ENCODE measurements around the gene NTHL1.

The NTHL1 gene

GRCh38 chr16:2087748-2088631 is 40.4 kb upstream of the NTHL1 start:
- no peak overlapping the region for H3K4me2 ChIP-seq (ENCODE audit: low read length)
- no peaks in the 10 kb centered on the region for H3K4me1 ChIP-seq
- no peaks in the 10 kb centered on the region for H3K79me2 ChIP-seq
- no peaks in the 10 kb centered on the region for H3K9me3 ChIP-seq (ENCODE audit: control insufficient read depth, low read length)
- H3K4me3 ChIP-seq (ENCODE audit: low read depth, low read length) = no peak overlapping the region
- no peak overlapping the region for H3K9ac ChIP-seq
- no peak overlapping the region for H3K27ac ChIP-seq
- H3K36me3 ChIP-seq (ENCODE audit: control insufficient read depth, insufficient read depth, low read length) = no peaks in the 10 kb centered on the region
- H3K27me3 ChIP-seq (ENCODE audit: control insufficient read depth, insufficient read depth, low read length) = no peaks in the 10 kb centered on the region
- H2AFZ ChIP-seq = no peak overlapping the region
- TF ChIP-seq CTCF (IDR thresholded peaks at IDR 0.05) = no peak

GRCh38 chr16:2086812-2087747 is 39.4 kb upstream of the NTHL1 start:
- H3K79me2 ChIP-seq = no peaks in the 10 kb centered on the region
- TF ChIP-seq CTCF (IDR thresholded peaks at IDR 0.05) = no peak
- no peak overlapping the region for H3K4me3 ChIP-seq (ENCODE audit: low read depth, low read length)
- H3K4me2 ChIP-seq (ENCODE audit: low read length) = no peak overlapping the region
- no peak overlapping the region for H3K27ac ChIP-seq
- no peaks in the 10 kb centered on the region for H3K9me3 ChIP-seq (ENCODE audit: control insufficient read depth, low read length)
- H3K9ac ChIP-seq = no peak overlapping the region
- no peak overlapping the region for H2AFZ ChIP-seq
- H3K36me3 ChIP-seq (ENCODE audit: control insufficient read depth, insufficient read depth, low read length) = no peaks in the 10 kb centered on the region
- no peaks in the 10 kb centered on the region for H3K4me1 ChIP-seq
- no peaks in the 10 kb centered on the region for H3K27me3 ChIP-seq (ENCODE audit: control insufficient read depth, insufficient read depth, low read length)

- Histone ChIP-seq H2AFZ (no peak overlapping the region), H3K36me3 (ENCODE audit: control insufficient read depth, insufficient read depth, low read length) (no peaks in the 10 kb centered on the region), H3K27ac (no peak overlapping the region), H3K27me3 (ENCODE audit: control insufficient read depth, insufficient read depth, low read length) (no peaks in the 10 kb centered on the region), H3K9me3 (ENCODE audit: control insufficient read depth, low read length) (no peaks in the 10 kb centered on the region), H3K4me1 (no peaks in the 10 kb centered on the region), H3K9ac (no peak overlapping the region), H3K79me2 (no peaks in the 10 kb centered on the region), H3K4me3 (ENCODE audit: low read depth, low read length) (no peak overlapping the region), H3K4me2 (ENCODE audit: low read length) (no peak overlapping the region)
- no peak for TF ChIP-seq CTCF (IDR thresholded peaks at IDR 0.05)
These were observed 38.6 kb upstream of the NTHL1 start for GRCh38 chr16:2086106-2086742.

GRCh38 chr16:2085669-2086068 is 38.0 kb upstream of the NTHL1 start:
- Histone ChIP-seq H3K4me3 (ENCODE audit: low read depth, low read length) (no peak overlapping the region), H3K36me3 (ENCODE audit: control insufficient read depth, insufficient read depth, low read length) (no peaks in the 10 kb centered on the region), H3K4me2 (ENCODE audit: low read length) (no peak overlapping the region), H3K27me3 (ENCODE audit: control insufficient read depth, insufficient read depth, low read length) (no peaks in the 10 kb centered on the region), H2AFZ (no peak overlapping the region), H3K4me1 (no peaks in the 10 kb centered on the region), H3K9me3 (ENCODE audit: control insufficient read depth, low read length) (no peaks in the 10 kb centered on the region), H3K79me2 (no peaks in the 10 kb centered on the region), H3K9ac (no peak overlapping the region), H3K27ac (no peak overlapping the region)
- TF ChIP-seq CTCF (IDR thresholded peaks at IDR 0.05) = no peak

Measured in parathyroid adenoma (tissue), 2 donors.